ENCODE data around the gene IFT88.

The IFT88 gene

GRCh38 chr13:20696073-20696472, 129.1 kb downstream of the IFT88 start:
- no peak for DNase-seq

GRCh38 chr13:20699715-20700114, 132.8 kb downstream of the IFT88 start:
- no peak for DNase-seq

- DNase-seq, result no peak
Measured at GRCh38 chr13:20700288-20700687, 133.3 kb downstream of the IFT88 start.

- DNase-seq, result no peak
Measured at GRCh38 chr13:20701461-20701860, 134.5 kb downstream of the IFT88 start.

GRCh38 chr13:20702530-20702914, 135.6 kb downstream of the IFT88 start:
- no peak for DNase-seq

- DNase-seq, result peak; percentile 55
Measured at GRCh38 chr13:20702915-20703779, 136.2 kb downstream of the IFT88 start, which contains the start of gene IL17D. Gene IL17D, plus strand, starts transcription at chr13:20703699. Its CDS starts 303 bp downstream, at chr13:20704002.

- DNase-seq, result peak; percentile 78
Measured at GRCh38 chr13:20703780-20704458, 137.0 kb downstream of the IFT88 start.

- DNase-seq, result no peak
Measured at GRCh38 chr13:20704459-20705069, 137.6 kb downstream of the IFT88 start.

GRCh38 chr13:20706661-20707060, 139.7 kb downstream of the IFT88 start:
- no peak for DNase-seq

GRCh38 chr13:20708216-20708615, 141.3 kb downstream of the IFT88 start:
- DNase-seq, result no peak

- DNase-seq, result no peak
Measured at GRCh38 chr13:20709369-20709768, 142.4 kb downstream of the IFT88 start.

- DNase-seq, result no peak
Measured at GRCh38 chr13:20709782-20710181, 142.8 kb downstream of the IFT88 start.

GRCh38 chr13:20711301-20712044, 144.5 kb downstream of the IFT88 start:
- DNase-seq, result no peak

GRCh38 chr13:20713014-20713376, 146.0 kb downstream of the IFT88 start:
- no peak for DNase-seq

GRCh38 chr13:20713751-20714150, 146.8 kb downstream of the IFT88 start:
- no peak for DNase-seq

GRCh38 chr13:20714161-20714560, 147.2 kb downstream of the IFT88 start:
- DNase-seq, result no peak

GRCh38 chr13:20714563-20715329, 147.8 kb downstream of the IFT88 start:
- DNase-seq, result no peak

GRCh38 chr13:20715330-20715712, 148.4 kb downstream of the IFT88 start:
- DNase-seq, result no peak

GRCh38 chr13:20716951-20717350, 150.0 kb downstream of the IFT88 start:
- no peak for DNase-seq

- DNase-seq, result no peak
Measured at GRCh38 chr13:20717581-20718542, 150.9 kb downstream of the IFT88 start.

GRCh38 chr13:20718958-20719566, 152.1 kb downstream of the IFT88 start:
- no peak for DNase-seq
